MM.1S (cell line): ENCODE results near the gene CDC45.

Experiments
- DNase-seq: peaks from one replicate; pipeline ENCODE4 v3.0.0-alpha.2; 2015
- H2AFZ ChIP-seq: fragments of 300-600 bp; sonication (generic); 2 replicates; pipeline ENCODE4 v1.6.0; 2016; ENCODE audit warnings: antibody characterized with exemption, low read length
- H3F3A ChIP-seq: fragments of 300-600 bp; sonication (generic); 2 replicates; pipeline ENCODE4 v1.6.1; 2016; ENCODE audit warnings: mild to moderate bottlenecking, antibody characterized with exemption, low read length, moderate library complexity, mixed read lengths; ENCODE audit not compliant: insufficient read depth
- H3K27ac ChIP-seq: fragments of 300-600 bp; sonication (generic); 2 replicates; pipeline ENCODE4 v1.5.1; 2016; ENCODE audit warnings: mild to moderate bottlenecking, low read length
- H3K27me3 ChIP-seq: fragments of 300-600 bp; sonication (generic); replicated peaks from 2 replicates; pipeline ENCODE4 v1.6.0; 2016; ENCODE audit warnings: low read length; ENCODE audit not compliant: insufficient read depth
- H3K36me3 ChIP-seq: fragments of 300-600 bp; sonication (generic); replicated peaks from 2 replicates; pipeline ENCODE4 v1.6.1; 2016; ENCODE audit warnings: mild to moderate bottlenecking, low read length, mixed read lengths; ENCODE audit not compliant: insufficient read depth
- H3K4me1 ChIP-seq: fragments of 300-600 bp; sonication (generic); 2 replicates; pipeline ENCODE4 v1.6.1; 2016; ENCODE audit warnings: low read length, mixed read lengths
- H3K4me2 ChIP-seq: fragments of 300-600 bp; sonication (generic); 2 replicates; pipeline ENCODE4 v1.6.0; 2016; ENCODE audit warnings: low read depth, low read length
- H3K4me3 ChIP-seq: fragments of 300-600 bp; sonication (generic); 2 replicates; pipeline ENCODE4 v1.5.1; 2016; ENCODE audit warnings: low read length, mixed read lengths
- H3K79me2 ChIP-seq: fragments of 300-600 bp; sonication (generic); 2 replicates; pipeline ENCODE4 v1.6.1; 2016; ENCODE audit warnings: mixed run types, low read length, mixed read lengths
- H3K9ac ChIP-seq: fragments of 300-600 bp; sonication (generic); 2 replicates; pipeline ENCODE4 v1.6.1; 2016; ENCODE audit warnings: low read length, mixed read lengths
- H3K9me2 ChIP-seq: fragments of 300-600 bp; sonication (generic); replicated peaks from 2 replicates; pipeline ENCODE4 v1.6.1; 2016; ENCODE audit warnings: mild to moderate bottlenecking, low read length, mixed read lengths; ENCODE audit not compliant: insufficient read depth
- H3K9me3 ChIP-seq: fragments of 300-600 bp; sonication (generic); replicated peaks from 2 replicates; pipeline ENCODE4 v1.6.1; 2016; ENCODE audit warnings: mild to moderate bottlenecking, low read length, mixed read lengths; ENCODE audit not compliant: insufficient read depth
- H4K20me1 ChIP-seq: fragments of 300-600 bp; sonication (generic); 2 replicates; pipeline ENCODE4 v1.6.1; 2016; ENCODE audit warnings: mild to moderate bottlenecking, low read length, moderate library complexity, mixed read lengths; ENCODE audit not compliant: insufficient read depth
- CTCF ChIP-seq: fragments of 300-600 bp; sonication (generic); IDR thresholded peaks from 2 replicates; pipeline ENCODE4 v1.5.1; 2016; ENCODE audit warnings: antibody characterized with exemption, low read length, mixed read lengths
- EZH2 ChIP-seq: fragments of 300-600 bp; sonication (generic); optimal IDR thresholded peaks from 2 replicates; pipeline ENCODE3; 2017; ENCODE audit warnings: low read depth, mild to moderate bottlenecking, antibody characterized with exemption, low read length, mixed read lengths
- EZH2phosphoT487 ChIP-seq: fragments of 300-600 bp; sonication (generic); IDR thresholded peaks from 2 replicates; pipeline ENCODE4 v1.6.1; 2018; ENCODE audit warnings: antibody characterized with exemption, low read length

CDC45 gene

GRCh38 chr22:19455033-19455432, 24.7 kb upstream of the CDC45 start:
- TF ChIP-seq EZH2phosphoT487 (no peak), CTCF (no peak), EZH2 (no peak)
- Histone ChIP-seq H3K9me2 (no peaks in the 10 kb centered on the region), H3K36me3 (peaks cover 6% of the 10 kb centered on the region; the same call in 1 of the 2 replicates)

DNA sequence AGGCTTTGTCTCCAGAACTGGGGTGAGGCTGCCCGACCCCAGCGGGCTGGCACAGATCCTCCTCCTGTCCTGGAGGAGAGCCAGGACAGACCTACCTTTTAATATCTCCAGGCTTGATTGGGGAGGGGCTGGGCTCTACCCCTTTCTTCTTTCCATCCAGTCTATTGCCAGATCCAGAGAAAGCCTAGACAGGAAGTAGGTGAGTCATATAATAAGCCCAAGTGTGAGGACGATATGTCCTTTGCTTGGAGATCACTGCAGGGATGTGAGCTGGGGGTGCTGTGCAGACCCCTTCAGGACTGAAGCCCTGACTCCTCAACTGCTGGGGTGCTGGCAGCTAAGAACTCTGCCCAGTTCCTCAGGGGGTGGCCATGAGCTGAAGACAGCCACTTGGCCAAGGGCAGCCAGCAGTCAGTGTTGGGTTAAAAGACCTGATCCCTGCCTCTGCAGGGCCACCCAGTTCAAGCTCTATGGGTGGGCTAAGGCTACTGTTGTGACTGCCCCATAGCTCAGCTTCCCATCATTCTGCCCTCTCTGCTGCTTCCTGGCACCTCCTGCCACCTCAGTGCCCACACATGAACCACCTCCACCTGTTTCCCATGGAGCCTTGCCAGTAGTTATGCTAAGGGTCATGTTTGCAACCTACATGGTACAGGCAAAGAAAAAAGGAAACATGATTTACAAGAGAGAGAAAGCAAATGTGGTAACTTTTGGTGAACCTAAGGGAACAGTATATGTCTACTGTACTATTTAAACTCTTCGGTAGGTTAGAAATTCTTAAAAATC, 23.9 kb upstream of the CDC45 start:
- no peaks in the 10 kb centered on the region for H3K9me3 ChIP-seq
- H3K4me2 ChIP-seq, result no peak overlapping the region
- no peak overlapping the region for H3K27ac ChIP-seq
- H3K36me3 ChIP-seq, result peaks cover 6% of the 10 kb centered on the region; the same call in 1 of the 2 replicates
- no peaks in the 10 kb centered on the region for H3K9me2 ChIP-seq
- H3F3A ChIP-seq, result 0 out of 2 replicates have a peak, but pooled peaks cover 4% of the 10 kb centered on the region
- H3K4me3 ChIP-seq, result no peak overlapping the region
- H3K79me2 ChIP-seq, result no peaks in the 10 kb centered on the region
- TF ChIP-seq EZH2 (no peak), EZH2phosphoT487 (no peak), CTCF (no peak)
- no peaks in the 10 kb centered on the region for H3K4me1 ChIP-seq
- DNase-seq, result no peak
- H4K20me1 ChIP-seq, result no peaks in the 10 kb centered on the region
- no peaks in the 10 kb centered on the region for H3K27me3 ChIP-seq
- H2AFZ ChIP-seq, result no peak overlapping the region
- no peak overlapping the region for H3K9ac ChIP-seq

More at GRCh38 chr22:19455033-19455432, 24.7 kb upstream of the CDC45 start:
- H3K27ac ChIP-seq, result no peak overlapping the region
- H3K4me1 ChIP-seq, result no peaks in the 10 kb centered on the region
- 0 out of 2 replicates have a peak, but pooled peaks cover 4% of the 10 kb centered on the region for H3F3A ChIP-seq
- no peak overlapping the region for H3K4me2 ChIP-seq
- no peak for DNase-seq
- H3K9ac ChIP-seq, result no peak overlapping the region
- no peaks in the 10 kb centered on the region for H4K20me1 ChIP-seq
- no peaks in the 10 kb centered on the region for H3K9me3 ChIP-seq
- no peaks in the 10 kb centered on the region for H3K27me3 ChIP-seq
- no peak overlapping the region for H2AFZ ChIP-seq
- no peaks in the 10 kb centered on the region for H3K79me2 ChIP-seq
- no peak overlapping the region for H3K4me3 ChIP-seq

- Histone ChIP-seq H4K20me1 (no peaks in the 10 kb centered on the region), H3K79me2 (no peaks in the 10 kb centered on the region), H2AFZ (no peak overlapping the region), H3K27ac (no peak overlapping the region), H3K4me3 (no peak overlapping the region), H3K27me3 (no peaks in the 10 kb centered on the region), H3K9me2 (no peaks in the 10 kb centered on the region), H3K4me2 (no peak overlapping the region), H3F3A (0 out of 2 replicates have a peak, but pooled peaks cover 4% of the 10 kb centered on the region), H3K36me3 (peaks cover 6% of the 10 kb centered on the region; the same call in 1 of the 2 replicates), H3K4me1 (no peaks in the 10 kb centered on the region), H3K9me3 (no peaks in the 10 kb centered on the region), H3K9ac (no peak overlapping the region)
- TF ChIP-seq EZH2phosphoT487 (no peak), CTCF (no peak), EZH2 (no peak)
- no peak for DNase-seq
These were observed 23.2 kb upstream of the CDC45 start for GRCh38 chr22:19456541-19456940.
